Measurements from ENCODE around the gene COL4A2. TPM values are rescaled to one million over a fixed set of nuclear protein-coding genes. Genes with fewer than 3 reads are reported as not detected.
"Not testable (repeated sequence)": the region's sequence is repeated elsewhere in the genome, so short reads cannot be mapped to it uniquely, and the experiment has no call there.

Gene COL4A2
- total and polyA plus RNA-seq, 7 experiments from 2014 or later = 0.05 TPM; not detected in 6

- ATAC-seq (no peak), DNase-seq (no peak)
- no peak overlapping the region for H3K27ac ChIP-seq (ENCODE audit: low read depth, low read length)
- Mint-ChIP-seq H3K27ac (no peak overlapping the region), H3K4me1 (peaks cover 6 to 21% (median 9%) of the 10 kb centered on the region in 7 donors), H3K36me3 (peaks cover 0 to 4% (median 0%) of the 10 kb centered on the region in 5 donors), H3K4me3 (no peak overlapping the region), H3K27me3 (peaks cover 29 to 43% (median 37%) of the 10 kb centered on the region in 5 donors), H3K9me3 (peaks cover 0 to 4% (median 0%) of the 10 kb centered on the region in 11 donors)
- H3K4me3 ChIP-seq (ENCODE audit: low read length) = no peak overlapping the region
- H3K4me1 ChIP-seq (ENCODE audit: control insufficient read depth in 2 of 2, insufficient read depth in 2 of 2, low read length in 2 of 2) = no peaks in the 10 kb centered on the region
- H3K27me3 ChIP-seq (ENCODE audit: control insufficient read depth in 2 of 2, insufficient read depth in 2 of 2, low read length in 2 of 2) = peaks cover 0 to 3% of the 10 kb centered on the region in 2 donors
- ChIA-PET CTCF (no interaction called here), POLR2A (no interaction called here)
- no peaks in the 10 kb centered on the region for H3K36me3 ChIP-seq (ENCODE audit: control insufficient read depth in 2 of 3, insufficient read depth in 3 of 3, low read length in 3 of 3)
- H3K9me3 ChIP-seq (ENCODE audit: control insufficient read depth in 2 of 3, low read length in 3 of 3) = no peaks in the 10 kb centered on the region
- intact Hi-C loops (cut with micrococcal nuclease) = no loop called here
Measured at GRCh38 chr13:110320645-110321044, 13.6 kb downstream of the COL4A2 start.

- H3K9me3 Mint-ChIP-seq; H3K4me3 ChIP-seq (ENCODE audit: low read length); H3K27ac ChIP-seq (ENCODE audit: low read depth, low read length); H3K36me3 Mint-ChIP-seq; ATAC-seq; H3K9me3 ChIP-seq (ENCODE audit: control insufficient read depth in 2 of 3, low read length in 3 of 3); intact Hi-C loops (cut with micrococcal nuclease); H3K4me1 ChIP-seq (ENCODE audit: control insufficient read depth in 2 of 2, insufficient read depth in 2 of 2, low read length in 2 of 2); H3K36me3 ChIP-seq (ENCODE audit: control insufficient read depth in 2 of 3, insufficient read depth in 3 of 3, low read length in 3 of 3); POLR2A ChIA-PET; CTCF ChIA-PET; H3K4me3 Mint-ChIP-seq; H3K27ac Mint-ChIP-seq; H3K27me3 ChIP-seq (ENCODE audit: control insufficient read depth in 2 of 2, insufficient read depth in 2 of 2, low read length in 2 of 2); DNase-seq: not testable (repeated sequence)
- Mint-ChIP-seq H3K27me3 (peaks cover 36 to 48% (median 44%) of the 10 kb centered on the region in 5 donors), H3K4me1 (peaks cover 6 to 21% (median 9%) of the 10 kb centered on the region in 7 donors)
Measured at GRCh38 chr13:110321573-110321972, 14.5 kb downstream of the COL4A2 start.

- DNase-seq = no peak
- Histone ChIP-seq H3K27me3 (ENCODE audit: control insufficient read depth in 2 of 2, insufficient read depth in 2 of 2, low read length in 2 of 2) (peaks cover 0 to 3% of the 10 kb centered on the region in 2 donors), H3K27ac (ENCODE audit: low read depth, low read length) (no peak overlapping the region), H3K9me3 (ENCODE audit: control insufficient read depth in 2 of 3, low read length in 3 of 3) (no peaks in the 10 kb centered on the region), H3K4me3 (ENCODE audit: low read length) (no peak overlapping the region), H3K36me3 (ENCODE audit: control insufficient read depth in 2 of 3, insufficient read depth in 3 of 3, low read length in 3 of 3) (no peaks in the 10 kb centered on the region), H3K4me1 (ENCODE audit: control insufficient read depth in 2 of 2, insufficient read depth in 2 of 2, low read length in 2 of 2) (no peaks in the 10 kb centered on the region)
- CTCF ChIA-PET = no interaction called here
- Mint-ChIP-seq H3K4me1 (peaks cover 6 to 21% (median 9%) of the 10 kb centered on the region in 7 donors), H3K36me3 (peaks cover 0 to 7% (median 0%) of the 10 kb centered on the region in 5 donors), H3K27ac (no peak overlapping the region), H3K4me3 (no peak overlapping the region), H3K27me3 (peaks cover 38 to 55% (median 48%) of the 10 kb centered on the region in 5 donors), H3K9me3 (peaks cover 0 to 4% (median 0%) of the 10 kb centered on the region in 11 donors)
- POLR2A ChIA-PET = no interaction called here
- ATAC-seq = no peak
- intact Hi-C loops (cut with micrococcal nuclease) = no loop called here
Measured at GRCh38 chr13:110322126-110322827, 15.2 kb downstream of the COL4A2 start.

GRCh38 chr13:110322828-110323171, 15.7 kb downstream of the COL4A2 start:
- ATAC-seq (no peak), DNase-seq (no peak)
- Histone ChIP-seq H3K4me1 (ENCODE audit: control insufficient read depth in 2 of 2, insufficient read depth in 2 of 2, low read length in 2 of 2) (no peaks in the 10 kb centered on the region), H3K9me3 (ENCODE audit: control insufficient read depth in 2 of 3, low read length in 3 of 3) (no peaks in the 10 kb centered on the region), H3K27me3 (ENCODE audit: control insufficient read depth in 2 of 2, insufficient read depth in 2 of 2, low read length in 2 of 2) (peaks cover 0 to 3% of the 10 kb centered on the region in 2 donors), H3K27ac (ENCODE audit: low read depth, low read length) (no peak overlapping the region), H3K4me3 (ENCODE audit: low read length) (no peak overlapping the region), H3K36me3 (ENCODE audit: control insufficient read depth in 2 of 3, insufficient read depth in 3 of 3, low read length in 3 of 3) (no peaks in the 10 kb centered on the region)
- no peak overlapping the region for H3K4me3 Mint-ChIP-seq
- peaks cover 0 to 7% (median 0%) of the 10 kb centered on the region in 5 donors for H3K36me3 Mint-ChIP-seq
- POLR2A ChIA-PET = no interaction called here
- peaks cover 6 to 21% (median 9%) of the 10 kb centered on the region in 7 donors for H3K4me1 Mint-ChIP-seq
- intact Hi-C loops (cut with micrococcal nuclease) = no loop called here
- peaks cover 37 to 57% (median 49%) of the 10 kb centered on the region in 5 donors for H3K27me3 Mint-ChIP-seq
- H3K27ac Mint-ChIP-seq = no peak overlapping the region
- peaks cover 0 to 4% (median 0%) of the 10 kb centered on the region in 11 donors for H3K9me3 Mint-ChIP-seq
- CTCF ChIA-PET = no interaction called here

GRCh38 chr13:110323172-110323891, 16.2 kb downstream of the COL4A2 start:
- Histone ChIP-seq H3K27me3 (ENCODE audit: control insufficient read depth in 2 of 2, insufficient read depth in 2 of 2, low read length in 2 of 2) (peaks cover 0 to 3% of the 10 kb centered on the region in 2 donors), H3K9me3 (ENCODE audit: control insufficient read depth in 2 of 3, low read length in 3 of 3) (no peaks in the 10 kb centered on the region), H3K4me1 (ENCODE audit: control insufficient read depth in 2 of 2, insufficient read depth in 2 of 2, low read length in 2 of 2) (no peaks in the 10 kb centered on the region), H3K36me3 (ENCODE audit: control insufficient read depth in 2 of 3, insufficient read depth in 3 of 3, low read length in 3 of 3) (no peaks in the 10 kb centered on the region), H3K4me3 (ENCODE audit: low read length) (no peak overlapping the region), H3K27ac (ENCODE audit: low read depth, low read length) (no peak overlapping the region)
- CTCF ChIA-PET = no interaction called here
- ATAC-seq (no peak), DNase-seq (no peak)
- peaks cover 6 to 21% (median 9%) of the 10 kb centered on the region in 7 donors for H3K4me1 Mint-ChIP-seq
- intact Hi-C loops (cut with micrococcal nuclease) = no loop called here
- H3K36me3 Mint-ChIP-seq = peaks cover 0 to 7% (median 0%) of the 10 kb centered on the region in 5 donors
- no peak overlapping the region for H3K4me3 Mint-ChIP-seq
- no peak overlapping the region for H3K27ac Mint-ChIP-seq
- peaks cover 0 to 4% (median 0%) of the 10 kb centered on the region in 11 donors for H3K9me3 Mint-ChIP-seq
- peaks cover 37 to 59% (median 47%) of the 10 kb centered on the region in 5 donors for H3K27me3 Mint-ChIP-seq
- POLR2A ChIA-PET = no interaction called here

- POLR2A ChIA-PET = no interaction called here
- Histone ChIP-seq H3K9me3 (ENCODE audit: control insufficient read depth in 2 of 3, low read length in 3 of 3) (no peaks in the 10 kb centered on the region), H3K4me1 (ENCODE audit: control insufficient read depth in 2 of 2, insufficient read depth in 2 of 2, low read length in 2 of 2) (no peaks in the 10 kb centered on the region), H3K4me3 (ENCODE audit: low read length) (no peak overlapping the region), H3K36me3 (ENCODE audit: control insufficient read depth in 2 of 3, insufficient read depth in 3 of 3, low read length in 3 of 3) (no peaks in the 10 kb centered on the region), H3K27ac (ENCODE audit: low read depth, low read length) (no peak overlapping the region), H3K27me3 (ENCODE audit: control insufficient read depth in 2 of 2, insufficient read depth in 2 of 2, low read length in 2 of 2) (peaks cover 0 to 3% of the 10 kb centered on the region in 2 donors)
- ATAC-seq = no peak
- Mint-ChIP-seq H3K27ac (no peak overlapping the region), H3K4me3 (no peak overlapping the region), H3K27me3 (peaks cover 37 to 63% (median 53%) of the 10 kb centered on the region in 5 donors), H3K4me1 (peaks cover 3 to 19% (median 9%) of the 10 kb centered on the region in 7 donors), H3K9me3 (peaks cover 0 to 4% (median 0%) of the 10 kb centered on the region in 11 donors), H3K36me3 (peaks cover 0 to 7% (median 0%) of the 10 kb centered on the region in 5 donors)
- CTCF ChIA-PET = no interaction called here
- no peak for DNase-seq
- intact Hi-C loops (cut with micrococcal nuclease) = no loop called here
Measured at GRCh38 chr13:110324026-110324749, 17.1 kb downstream of the COL4A2 start.
